ENCODE measurements around the gene NOP56. TPM values are rescaled to one million over a fixed set of nuclear protein-coding genes. Genes with fewer than 3 reads are reported as not detected.

NOP56 gene
- polyA plus RNA-seq, 1 donor (not counting 4 experiments of a cell fraction or from before 2014, with no cell fraction given), result 242 TPM

DNA sequence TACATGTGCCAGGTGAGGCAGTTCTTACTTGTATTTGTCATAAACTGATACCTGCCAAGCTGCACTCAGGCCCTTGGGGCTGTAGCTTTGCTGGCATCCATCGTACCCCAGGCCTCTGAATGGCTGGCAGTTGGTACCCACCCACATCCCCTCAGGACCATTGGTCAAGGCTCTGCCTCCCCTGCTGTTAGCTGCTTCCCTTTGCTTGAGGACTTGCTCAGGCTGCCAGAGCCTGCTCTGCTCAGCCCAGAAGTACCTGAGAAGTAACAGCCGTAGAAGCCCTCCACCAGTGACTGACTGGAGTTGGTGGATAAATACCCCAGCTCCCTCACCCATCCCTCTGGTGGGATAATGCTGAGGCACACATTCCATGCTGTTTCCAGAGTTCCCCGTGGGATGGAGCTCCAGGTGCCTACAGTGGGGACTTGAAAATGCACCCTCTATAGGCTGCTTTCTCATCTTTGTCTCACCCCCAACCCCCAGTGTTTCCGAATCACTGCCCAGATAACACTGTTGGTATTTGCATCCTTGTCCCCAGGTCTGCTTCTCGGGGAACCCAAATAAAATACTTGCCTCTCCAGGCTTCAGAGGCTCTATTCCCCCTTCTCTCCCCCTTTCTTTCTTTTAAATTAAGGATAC lies 47.5 kb downstream of the NOP56 start:
- H3K4me3 ChIP-seq (ENCODE audit: control insufficient read depth in 2 of 3, extremely low read depth in 1 of 3, insufficient read depth in 2 of 3, low read depth in 1 of 3, low read length in 3 of 3), result no peak overlapping the region
- no peak overlapping the region for H2AFZ ChIP-seq (ENCODE audit: control insufficient read depth, low read length)
- no peaks in the 10 kb centered on the region for H3K4me1 ChIP-seq (ENCODE audit: control insufficient read depth, extremely low read depth, insufficient read depth, low read length)
- H3K9me3 ChIP-seq (ENCODE audit: control insufficient read depth, low read depth, low read length), result no peaks in the 10 kb centered on the region
- peaks cover 48% of the 10 kb centered on the region for H3K27me3 ChIP-seq (ENCODE audit: control insufficient read depth, extremely low read depth, insufficient read depth, low read length)
- no peaks in the 10 kb centered on the region for H4K20me1 ChIP-seq (ENCODE audit: control insufficient read depth, extremely low read depth, insufficient read depth, low read length)
- no peak overlapping the region for H3K27ac ChIP-seq (ENCODE audit: control insufficient read depth, insufficient read depth, low read length)
- DNase-seq (ENCODE audit: low read depth, low spot score) (no peak), FAIRE-seq (no peak)
- dilution Hi-C loops (cut with MboI; ENCODE audit: extremely low pct_ligation_motif_present, low sequenced_read_pairs), result no loop called here
- H3K9me1 ChIP-seq (ENCODE audit: control insufficient read depth, extremely low read depth, insufficient read depth, low read length), result no peaks in the 10 kb centered on the region
- no peak overlapping the region for H3K9ac ChIP-seq (ENCODE audit: control insufficient read depth, extremely low read depth, insufficient read depth, low read length)
- no peak for TF ChIP-seq EZH2 (IDR thresholded peaks at IDR 0.05; ENCODE audit: low read length)
- TF ChIP-seq, protein P1, sequence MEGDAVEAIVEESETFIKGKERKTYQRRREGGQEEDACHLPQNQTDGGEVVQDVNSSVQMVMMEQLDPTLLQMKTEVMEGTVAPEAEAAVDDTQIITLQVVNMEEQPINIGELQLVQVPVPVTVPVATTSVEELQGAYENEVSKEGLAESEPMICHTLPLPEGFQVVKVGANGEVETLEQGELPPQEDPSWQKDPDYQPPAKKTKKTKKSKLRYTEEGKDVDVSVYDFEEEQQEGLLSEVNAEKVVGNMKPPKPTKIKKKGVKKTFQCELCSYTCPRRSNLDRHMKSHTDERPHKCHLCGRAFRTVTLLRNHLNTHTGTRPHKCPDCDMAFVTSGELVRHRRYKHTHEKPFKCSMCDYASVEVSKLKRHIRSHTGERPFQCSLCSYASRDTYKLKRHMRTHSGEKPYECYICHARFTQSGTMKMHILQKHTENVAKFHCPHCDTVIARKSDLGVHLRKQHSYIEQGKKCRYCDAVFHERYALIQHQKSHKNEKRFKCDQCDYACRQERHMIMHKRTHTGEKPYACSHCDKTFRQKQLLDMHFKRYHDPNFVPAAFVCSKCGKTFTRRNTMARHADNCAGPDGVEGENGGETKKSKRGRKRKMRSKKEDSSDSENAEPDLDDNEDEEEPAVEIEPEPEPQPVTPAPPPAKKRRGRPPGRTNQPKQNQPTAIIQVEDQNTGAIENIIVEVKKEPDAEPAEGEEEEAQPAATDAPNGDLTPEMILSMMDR (optimal IDR thresholded peaks at IDR 0.05 in 1 of 3, IDR thresholded peaks at IDR 0.05 in 1 of 3, conservative IDR thresholded peaks at IDR 0.05 in 1 of 3; ENCODE audit: extremely low read depth in 1 of 3, insufficient read depth in 2 of 3, low read length in 3 of 3), result no peak
- no peaks in the 10 kb centered on the region for H3K36me3 ChIP-seq (ENCODE audit: control insufficient read depth in 2 of 2, extremely low read depth in 1 of 2, insufficient read depth in 2 of 2, low read length in 2 of 2)
- no peak overlapping the region for H3K4me2 ChIP-seq (ENCODE audit: control insufficient read depth, extremely low read depth, insufficient read depth, low read depth, low read length)
- H3K79me2 ChIP-seq (ENCODE audit: control insufficient read depth, insufficient read depth, low read length), result no peaks in the 10 kb centered on the region

DNA sequence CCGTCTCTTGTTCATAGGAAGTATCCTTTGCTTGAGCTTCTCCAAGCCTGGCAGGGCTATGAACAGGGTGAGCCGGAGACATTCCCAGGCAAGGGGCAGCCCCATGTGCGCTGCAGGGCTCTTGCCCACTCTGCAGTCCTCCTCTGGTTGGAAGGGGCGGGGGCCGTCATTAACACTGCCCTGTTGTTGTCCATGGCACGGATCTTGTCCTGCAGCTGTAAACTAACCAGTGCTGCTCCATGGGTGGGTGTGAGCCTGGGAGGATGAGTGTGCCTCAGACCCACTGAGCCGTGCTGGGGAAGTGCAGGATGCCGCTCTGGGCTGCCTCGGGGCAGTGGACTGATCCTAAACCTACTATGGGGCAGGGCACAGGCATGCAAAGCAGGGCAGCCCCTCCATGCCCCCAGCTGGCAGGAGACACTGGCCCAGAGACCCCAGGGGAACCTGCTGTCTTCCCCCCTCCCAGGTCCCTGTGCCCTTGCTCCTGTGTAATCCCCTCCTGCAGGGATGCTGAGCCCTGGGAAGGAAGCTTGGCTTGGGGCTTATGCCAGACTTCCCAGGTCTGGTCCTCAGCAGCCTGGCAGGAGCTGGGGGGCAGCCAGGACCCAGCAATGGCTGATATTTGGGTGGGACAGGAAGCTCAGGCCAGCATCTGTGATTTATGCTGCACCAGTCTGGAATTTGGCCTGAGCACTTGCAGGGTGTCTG lies 48.6 kb downstream of the NOP56 start:
- no peak for FAIRE-seq
- no peak overlapping the region for H3K4me3 ChIP-seq (ENCODE audit: control insufficient read depth in 2 of 3, extremely low read depth in 1 of 3, insufficient read depth in 2 of 3, low read depth in 1 of 3, low read length in 3 of 3)

More for the DNA sequence above, 48.6 kb downstream of the NOP56 start:
- H3K4me1 ChIP-seq (ENCODE audit: control insufficient read depth, extremely low read depth, insufficient read depth, low read length), result no peaks in the 10 kb centered on the region
- H3K27me3 ChIP-seq (ENCODE audit: control insufficient read depth, extremely low read depth, insufficient read depth, low read length), result peaks cover 38% of the 10 kb centered on the region
- no peak for DNase-seq (ENCODE audit: low read depth, low spot score)
- peaks cover 2% of the 10 kb centered on the region for H4K20me1 ChIP-seq (ENCODE audit: control insufficient read depth, extremely low read depth, insufficient read depth, low read length)
- TF ChIP-seq EZH2 (IDR thresholded peaks at IDR 0.05; ENCODE audit: low read length), result no peak
- TF ChIP-seq, protein P1 (optimal IDR thresholded peaks at IDR 0.05 in 1 of 3, IDR thresholded peaks at IDR 0.05 in 1 of 3, conservative IDR thresholded peaks at IDR 0.05 in 1 of 3; ENCODE audit: extremely low read depth in 1 of 3, insufficient read depth in 2 of 3, low read length in 3 of 3), result no peak
- no peaks in the 10 kb centered on the region for H3K9me1 ChIP-seq (ENCODE audit: control insufficient read depth, extremely low read depth, insufficient read depth, low read length)
- no peaks in the 10 kb centered on the region for H3K36me3 ChIP-seq (ENCODE audit: control insufficient read depth in 2 of 2, extremely low read depth in 1 of 2, insufficient read depth in 2 of 2, low read length in 2 of 2)
- no peak overlapping the region for H3K9ac ChIP-seq (ENCODE audit: control insufficient read depth, extremely low read depth, insufficient read depth, low read length)
- H3K4me2 ChIP-seq (ENCODE audit: control insufficient read depth, extremely low read depth, insufficient read depth, low read depth, low read length), result no peak overlapping the region
- no peaks in the 10 kb centered on the region for H3K9me3 ChIP-seq (ENCODE audit: control insufficient read depth, low read depth, low read length)
- no peak overlapping the region for H3K27ac ChIP-seq (ENCODE audit: control insufficient read depth, insufficient read depth, low read length)
- H3K79me2 ChIP-seq (ENCODE audit: control insufficient read depth, insufficient read depth, low read length), result no peaks in the 10 kb centered on the region
- H2AFZ ChIP-seq (ENCODE audit: control insufficient read depth, low read length), result no peak overlapping the region
- dilution Hi-C loops (cut with MboI; ENCODE audit: extremely low pct_ligation_motif_present, low sequenced_read_pairs), result no loop called here
